ENCODE data around the gene TMEM259.

Gene TMEM259

GRCh38 chr19:1055028-1055425 lies 34.1 kb upstream of the TMEM259 start:
- DNase-seq, result no peak

- no peak for DNase-seq
Observed at GRCh38 chr19:1054102-1055027, 33.4 kb upstream of the TMEM259 start.

- DNase-seq, result no peak
Observed at GRCh38 chr19:1053176-1054101, 32.5 kb upstream of the TMEM259 start.

DNA sequence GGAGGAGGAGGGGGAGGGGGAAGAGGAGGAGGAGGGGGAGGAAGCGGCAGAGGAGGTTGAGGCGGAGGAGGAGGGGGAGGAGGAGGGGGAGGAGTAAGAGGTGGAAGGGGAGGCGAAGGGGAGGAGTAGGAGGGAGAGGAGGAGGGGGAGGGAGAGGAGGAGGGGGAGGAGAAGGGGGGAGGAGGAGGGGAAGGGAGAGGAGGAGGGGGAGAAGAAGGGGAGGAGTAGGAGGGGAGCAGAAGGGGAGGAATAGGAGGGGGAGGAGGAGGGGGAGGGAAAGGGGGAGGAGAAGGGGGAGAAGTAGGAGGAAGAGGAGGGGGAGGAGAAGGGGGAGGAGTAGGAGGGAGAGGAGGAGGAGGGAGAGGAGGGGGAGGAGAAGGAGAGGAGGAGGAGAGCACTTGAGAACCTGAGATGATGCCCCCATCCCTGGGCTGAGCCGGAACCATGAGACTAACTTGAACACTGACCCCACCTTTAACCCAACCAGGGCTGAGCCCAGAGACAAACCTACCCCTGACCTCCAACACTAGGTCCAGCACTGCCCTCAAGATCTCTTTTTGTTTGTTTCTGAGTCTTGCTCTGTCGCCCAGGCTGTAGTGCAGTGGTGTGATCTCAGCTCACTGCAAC lies 31.5 kb upstream of the TMEM259 start:
- DNase-seq, result no peak

- no peak for DNase-seq
Observed at GRCh38 chr19:1051791-1052190, 30.9 kb upstream of the TMEM259 start.

GRCh38 chr19:1050989-1051788 lies 30.3 kb upstream of the TMEM259 start:
- no peak for DNase-seq

GRCh38 chr19:1049800-1050199 lies 28.9 kb upstream of the TMEM259 start:
- DNase-seq, result no peak

- no peak for DNase-seq
Observed at GRCh38 chr19:1049106-1049505, 28.2 kb upstream of the TMEM259 start.

DNA sequence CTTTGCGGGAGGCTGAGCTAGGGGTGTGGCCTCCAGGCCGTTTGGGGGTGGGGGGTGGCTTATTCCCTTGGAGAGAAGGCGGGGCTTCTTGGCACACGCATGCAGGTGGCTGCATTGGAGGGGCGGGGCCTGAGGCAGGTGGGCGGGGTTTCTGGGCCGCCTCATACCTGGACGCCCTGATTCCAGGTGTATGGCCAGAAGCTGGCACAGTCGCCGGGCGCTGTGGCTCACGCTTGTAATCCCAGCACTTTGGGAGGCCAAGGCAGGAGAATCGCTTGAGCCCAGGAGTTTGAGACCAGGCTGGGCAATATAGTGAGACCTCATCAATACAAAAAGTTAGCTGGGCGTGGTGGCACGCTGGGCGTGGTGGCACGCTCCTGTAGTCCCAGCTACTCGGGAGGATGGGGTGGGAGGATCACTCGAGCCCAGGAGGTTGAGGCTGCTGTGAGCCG lies 26.8 kb upstream of the TMEM259 start:
- DNase-seq, result no peak

DNA sequence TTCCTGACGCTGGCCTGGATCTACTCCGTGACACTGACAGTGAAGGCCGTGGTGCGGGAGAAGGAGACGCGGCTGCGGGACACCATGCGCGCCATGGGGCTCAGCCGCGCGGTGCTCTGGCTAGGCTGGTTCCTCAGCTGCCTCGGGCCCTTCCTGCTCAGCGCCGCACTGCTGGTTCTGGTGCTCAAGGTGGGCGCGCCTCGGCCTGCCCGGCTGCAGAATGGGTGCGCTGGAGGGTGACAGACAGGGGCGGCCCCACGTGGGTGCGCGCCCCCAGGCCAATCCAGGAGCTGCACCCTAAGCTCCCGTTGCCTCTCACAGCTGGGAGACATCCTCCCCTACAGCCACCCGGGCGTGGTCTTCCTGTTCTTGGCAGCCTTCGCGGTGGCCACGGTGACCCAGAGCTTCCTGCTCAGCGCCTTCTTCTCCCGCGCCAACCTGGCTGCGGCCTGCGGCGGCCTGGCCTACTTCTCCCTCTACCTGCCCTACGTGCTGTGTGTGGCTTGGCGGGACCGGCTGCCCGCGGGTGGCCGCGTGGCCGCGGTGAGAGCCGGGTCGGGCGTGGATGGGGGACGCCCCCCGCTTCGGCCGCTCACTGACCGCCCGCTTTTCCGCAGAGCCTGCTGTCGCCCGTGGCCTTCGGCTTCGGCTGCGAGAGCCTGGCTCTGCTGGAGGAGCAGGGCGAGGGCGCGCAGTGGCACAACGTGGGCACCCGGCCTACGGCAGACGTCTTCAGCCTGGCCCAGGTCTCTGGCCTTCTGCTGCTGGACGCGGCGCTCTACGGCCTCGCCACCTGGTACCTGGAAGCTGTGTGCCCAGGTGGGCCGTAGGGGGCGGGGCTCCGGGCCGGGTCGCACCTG lies 26.1 kb upstream of the TMEM259 start:
- DNase-seq, result no peak

GRCh38 chr19:1046117-1046626 lies 25.2 kb upstream of the TMEM259 start:
- no peak for DNase-seq

- DNase-seq, result peak; percentile 89
Observed at GRCh38 chr19:1045247-1045603, 24.3 kb upstream of the TMEM259 start.

DNA sequence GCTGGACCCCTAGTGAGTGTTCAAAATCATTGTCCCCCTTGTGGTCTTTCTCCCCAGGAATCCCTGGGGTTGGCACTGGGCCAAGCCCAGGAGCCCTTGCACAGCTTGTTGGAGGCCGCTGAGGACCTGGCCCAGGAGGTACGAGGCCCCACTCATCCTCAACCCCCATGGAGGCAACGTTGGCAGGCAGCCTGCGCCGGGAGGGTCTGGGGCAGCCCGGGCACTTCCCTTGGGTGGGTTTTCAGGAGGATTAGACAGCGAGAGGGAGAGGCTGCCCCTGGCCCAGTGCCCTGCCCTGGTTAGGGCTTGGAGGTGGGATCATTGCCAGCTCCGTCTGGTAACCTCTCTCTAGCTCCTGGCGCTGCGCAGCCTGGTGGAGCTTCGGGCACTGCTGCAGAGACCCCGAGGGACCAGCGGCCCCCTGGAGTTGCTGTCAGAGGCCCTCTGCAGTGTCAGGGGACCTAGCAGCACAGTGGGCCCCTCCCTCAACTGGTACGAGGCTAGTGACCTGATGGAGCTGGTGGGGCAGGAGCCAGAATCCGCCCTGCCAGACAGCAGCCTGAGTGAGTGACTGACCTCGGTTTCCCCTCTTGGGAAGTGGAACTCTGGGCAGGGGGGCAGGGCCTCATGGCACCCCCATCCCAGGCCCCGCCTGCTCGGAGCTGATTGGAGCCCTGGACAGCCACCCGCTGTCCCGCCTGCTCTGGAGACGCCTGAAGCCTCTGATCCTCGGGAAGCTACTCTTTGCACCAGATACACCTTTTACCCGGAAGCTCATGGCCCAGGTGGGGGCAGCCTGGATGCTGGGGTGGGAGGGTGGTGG lies 22.0 kb upstream of the TMEM259 start:
- DNase-seq, result peak; percentile 7

- no peak for DNase-seq
Observed at GRCh38 chr19:1041835-1042685, 21.1 kb upstream of the TMEM259 start.

DNA sequence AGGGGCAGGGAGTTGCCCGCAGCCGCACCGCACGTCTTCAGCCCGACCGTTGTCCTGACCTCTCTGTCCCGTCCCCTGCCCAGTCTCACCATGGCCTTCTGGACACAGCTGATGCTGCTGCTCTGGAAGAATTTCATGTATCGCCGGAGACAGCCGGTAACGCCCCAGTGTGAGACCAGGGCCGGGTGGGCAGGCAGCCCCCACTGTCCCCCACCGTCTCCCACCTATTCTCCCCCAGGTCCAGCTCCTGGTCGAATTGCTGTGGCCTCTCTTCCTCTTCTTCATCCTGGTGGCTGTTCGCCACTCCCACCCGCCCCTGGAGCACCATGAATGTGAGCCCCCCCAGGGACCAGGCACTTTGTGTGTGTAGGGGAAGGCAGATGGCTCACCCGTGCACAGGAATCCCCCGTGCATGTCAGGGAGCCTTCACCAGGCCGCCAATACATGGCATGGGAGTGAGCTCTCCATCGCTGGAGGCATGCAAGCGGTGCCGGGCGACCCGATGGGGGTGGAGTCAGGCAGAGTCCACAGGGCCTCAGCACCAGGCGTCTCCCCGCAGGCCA lies 20.4 kb upstream of the TMEM259 start:
- DNase-seq, result no peak

- peak; percentile 99 for DNase-seq
Observed at GRCh38 chr19:1040476-1041271, 19.8 kb upstream of the TMEM259 start.

- peak; percentile 97 for DNase-seq
Observed at GRCh38 chr19:1039646-1040475, 18.9 kb upstream of the TMEM259 start, which contains the start of gene ABCA7. ABCA7 (plus strand) TSS chr19:1040107; CDS start chr19:1041362, 1,255 bp downstream.

Measured in hematopoietic multipotent progenitor cell treated with erythropoietin and hydrocortisone succinate and interleukin-3 and kit ligand, for 8 days (in vitro differentiated cells).